GM23338 (cell line): ENCODE measurements around the gene CEP192.

ENCODE experiments used
- CREB1 ChIP-seq: fragments of 250-450 bp; sonication (Bioruptor Pico); IDR thresholded peaks from 2 replicates; pipeline ENCODE4 v1.5.0; 2020; ENCODE audit warnings: low read depth, mild to moderate bottlenecking, moderate library complexity
- CTCF ChIP-seq, 2 experiments: fragments of 200-600 bp in 1 of 2; sonication (generic) in 1 of 2; conservative IDR thresholded peaks; 2 replicates each; pipeline versions ENCODE4 v1.5.1 to v1.6.1; 2016 to 2017; ENCODE audit warnings: antibody characterized with exemption in 2 of 2, low read depth in 2 of 2, mild to moderate bottlenecking in 2 of 2, moderate library complexity in 1 of 2
- ETS1 ChIP-seq: IDR thresholded peaks from 2 replicates; pipeline ENCODE4 v1.6.1; 2016; ENCODE audit warnings: antibody characterized with exemption
- EZH2 ChIP-seq: fragments of 200-600 bp; sonication (generic); IDR thresholded peaks from one replicate; pipeline ENCODE4 v1.8.0; 2017; ENCODE audit warnings: antibody characterized with exemption, mild to moderate bottlenecking, low read depth; ENCODE audit not compliant: unreplicated experiment
- JUNB ChIP-seq: IDR thresholded peaks from one replicate; pipeline ENCODE4 v1.6.1; 2016; ENCODE audit warnings: antibody characterized with exemption; ENCODE audit not compliant: unreplicated experiment
- NANOG ChIP-seq: IDR thresholded peaks from 2 replicates; pipeline ENCODE4 v1.6.1; 2016; ENCODE audit warnings: antibody characterized with exemption, borderline replicate concordance
- POLR2AphosphoS5 ChIP-seq: IDR thresholded peaks from 2 replicates; pipeline ENCODE4 v1.6.1; 2016; ENCODE audit warnings: antibody characterized with exemption, low read depth
- REST ChIP-seq: IDR thresholded peaks from one replicate; pipeline ENCODE4 v1.6.1; 2018; ENCODE audit warnings: antibody characterized with exemption; ENCODE audit not compliant: unreplicated experiment
- ZNF462 ChIP-seq: fragments of 250-450 bp; sonication (Bioruptor Pico); IDR thresholded peaks from 2 replicates; pipeline ENCODE4 v1.5.0; 2020; ENCODE audit warnings: mild to moderate bottlenecking, moderate library complexity

- TF ChIP-seq CTCF (conservative IDR thresholded peaks at IDR 0.05; ENCODE audit: low read depth in 2 of 2) = no peak
- TF ChIP-seq NANOG = no peak
- TF ChIP-seq EZH2 = no peak
- TF ChIP-seq POLR2AphosphoS5 = no peak
- no peak for TF ChIP-seq ZNF462 (CRISPR knock-in tag)
- no peak for TF ChIP-seq JUNB
- TF ChIP-seq ETS1 = no peak
- TF ChIP-seq CREB1 (CRISPR knock-in tag) = no peak
- no peak for TF ChIP-seq REST
Observed at GRCh38 chr18:12995952-12996477, 4.9 kb downstream of the CEP192 start.
